MM.1S (cell line): ENCODE data around the gene GPR52.

Source experiments
- DNase-seq: peaks from one replicate; pipeline ENCODE4 v3.0.0-alpha.2; 2015
- H2AFZ ChIP-seq: fragments of 300-600 bp; sonication (generic); 2 replicates; pipeline ENCODE4 v1.6.0; 2016; ENCODE audit warnings: antibody characterized with exemption, low read length
- H3F3A ChIP-seq: fragments of 300-600 bp; sonication (generic); 2 replicates; pipeline ENCODE4 v1.6.1; 2016; ENCODE audit warnings: mild to moderate bottlenecking, antibody characterized with exemption, low read length, moderate library complexity, mixed read lengths; ENCODE audit not compliant: insufficient read depth
- H3K27ac ChIP-seq: fragments of 300-600 bp; sonication (generic); 2 replicates; pipeline ENCODE4 v1.5.1; 2016; ENCODE audit warnings: mild to moderate bottlenecking, low read length
- H3K27me3 ChIP-seq: fragments of 300-600 bp; sonication (generic); replicated peaks from 2 replicates; pipeline ENCODE4 v1.6.0; 2016; ENCODE audit warnings: low read length; ENCODE audit not compliant: insufficient read depth
- H3K36me3 ChIP-seq: fragments of 300-600 bp; sonication (generic); replicated peaks from 2 replicates; pipeline ENCODE4 v1.6.1; 2016; ENCODE audit warnings: mild to moderate bottlenecking, low read length, mixed read lengths; ENCODE audit not compliant: insufficient read depth
- H3K4me1 ChIP-seq: fragments of 300-600 bp; sonication (generic); 2 replicates; pipeline ENCODE4 v1.6.1; 2016; ENCODE audit warnings: low read length, mixed read lengths
- H3K4me2 ChIP-seq: fragments of 300-600 bp; sonication (generic); 2 replicates; pipeline ENCODE4 v1.6.0; 2016; ENCODE audit warnings: low read depth, low read length
- H3K4me3 ChIP-seq: fragments of 300-600 bp; sonication (generic); 2 replicates; pipeline ENCODE4 v1.5.1; 2016; ENCODE audit warnings: low read length, mixed read lengths
- H3K79me2 ChIP-seq: fragments of 300-600 bp; sonication (generic); 2 replicates; pipeline ENCODE4 v1.6.1; 2016; ENCODE audit warnings: mixed run types, low read length, mixed read lengths
- H3K9ac ChIP-seq: fragments of 300-600 bp; sonication (generic); 2 replicates; pipeline ENCODE4 v1.6.1; 2016; ENCODE audit warnings: low read length, mixed read lengths
- H3K9me2 ChIP-seq: fragments of 300-600 bp; sonication (generic); replicated peaks from 2 replicates; pipeline ENCODE4 v1.6.1; 2016; ENCODE audit warnings: mild to moderate bottlenecking, low read length, mixed read lengths; ENCODE audit not compliant: insufficient read depth
- H3K9me3 ChIP-seq: fragments of 300-600 bp; sonication (generic); replicated peaks from 2 replicates; pipeline ENCODE4 v1.6.1; 2016; ENCODE audit warnings: mild to moderate bottlenecking, low read length, mixed read lengths; ENCODE audit not compliant: insufficient read depth
- H4K20me1 ChIP-seq: fragments of 300-600 bp; sonication (generic); 2 replicates; pipeline ENCODE4 v1.6.1; 2016; ENCODE audit warnings: mild to moderate bottlenecking, low read length, moderate library complexity, mixed read lengths; ENCODE audit not compliant: insufficient read depth
- CTCF ChIP-seq: fragments of 300-600 bp; sonication (generic); IDR thresholded peaks from 2 replicates; pipeline ENCODE4 v1.5.1; 2016; ENCODE audit warnings: antibody characterized with exemption, low read length, mixed read lengths
- EZH2 ChIP-seq: fragments of 300-600 bp; sonication (generic); optimal IDR thresholded peaks from 2 replicates; pipeline ENCODE3; 2017; ENCODE audit warnings: low read depth, mild to moderate bottlenecking, antibody characterized with exemption, low read length, mixed read lengths
- EZH2phosphoT487 ChIP-seq: fragments of 300-600 bp; sonication (generic); IDR thresholded peaks from 2 replicates; pipeline ENCODE4 v1.6.1; 2018; ENCODE audit warnings: antibody characterized with exemption, low read length

Gene GPR52

GRCh38 chr1:174448531-174448883 is 743 bp downstream of the GPR52 start:
- no peak overlapping the region for H3K4me3 ChIP-seq
- H3K9ac ChIP-seq, result no peak overlapping the region
- no peaks in the 10 kb centered on the region for H3K9me2 ChIP-seq
- no peak overlapping the region for H3K27ac ChIP-seq
- DNase-seq, result no peak
- no peaks in the 10 kb centered on the region for H3K79me2 ChIP-seq
- H2AFZ ChIP-seq, result no peak overlapping the region
- H3K9me3 ChIP-seq, result no peaks in the 10 kb centered on the region
- no peaks in the 10 kb centered on the region for H3K36me3 ChIP-seq
- no peaks in the 10 kb centered on the region for H4K20me1 ChIP-seq
- H3K27me3 ChIP-seq, result no peaks in the 10 kb centered on the region
- H3K4me1 ChIP-seq, result no peaks in the 10 kb centered on the region
- TF ChIP-seq EZH2phosphoT487 (no peak), EZH2 (no peak), CTCF (no peak)
- no peaks in the 10 kb centered on the region for H3F3A ChIP-seq
- H3K4me2 ChIP-seq, result no peak overlapping the region

- Histone ChIP-seq H3K79me2 (no peaks in the 10 kb centered on the region), H3K27me3 (no peaks in the 10 kb centered on the region), H3K9ac (no peak overlapping the region), H2AFZ (no peak overlapping the region), H3K4me1 (no peaks in the 10 kb centered on the region), H3F3A (no peaks in the 10 kb centered on the region), H3K27ac (no peak overlapping the region), H3K4me2 (no peak overlapping the region), H3K36me3 (no peaks in the 10 kb centered on the region), H3K9me2 (no peaks in the 10 kb centered on the region), H4K20me1 (no peaks in the 10 kb centered on the region), H3K4me3 (no peak overlapping the region), H3K9me3 (no peaks in the 10 kb centered on the region)
- no peak for DNase-seq
- TF ChIP-seq EZH2phosphoT487 (no peak), EZH2 (no peak), CTCF (no peak)
Observed at GRCh38 chr1:174448974-174449373, 1.2 kb downstream of the GPR52 start.

DNA sequence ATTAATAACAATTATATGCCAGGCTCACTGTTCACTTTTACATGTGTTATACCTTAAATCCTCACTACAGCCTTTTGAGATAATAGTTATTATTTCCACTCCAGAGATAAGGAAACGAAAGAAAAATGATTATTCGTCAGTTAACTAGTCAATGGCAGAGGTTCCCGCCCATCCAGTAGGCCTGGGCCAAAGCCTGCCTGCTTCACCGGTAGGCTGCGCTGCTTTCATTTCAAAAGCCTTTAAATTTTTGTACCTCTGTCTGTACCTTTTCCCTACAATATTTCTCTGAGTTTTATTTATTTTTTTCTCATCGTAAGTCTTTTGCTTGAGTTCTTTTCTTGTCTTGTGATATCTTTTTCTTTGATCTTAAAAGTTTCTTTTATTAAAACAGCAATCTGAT is 3.6 kb downstream of the GPR52 start:
- Histone ChIP-seq H3K4me2 (no peak overlapping the region), H3K79me2 (no peaks in the 10 kb centered on the region), H3K36me3 (no peaks in the 10 kb centered on the region), H3K27me3 (no peaks in the 10 kb centered on the region), H3K9me3 (no peaks in the 10 kb centered on the region), H2AFZ (no peak overlapping the region), H3F3A (no peaks in the 10 kb centered on the region), H4K20me1 (no peaks in the 10 kb centered on the region), H3K9me2 (no peaks in the 10 kb centered on the region), H3K4me1 (no peaks in the 10 kb centered on the region), H3K27ac (no peak overlapping the region), H3K4me3 (no peak overlapping the region), H3K9ac (no peak overlapping the region)
- TF ChIP-seq EZH2phosphoT487 (no peak), EZH2 (no peak), CTCF (no peak)
- DNase-seq, result no peak
